GM18861 (cell line): ENCODE results near the gene TMC4.
A peak's percentile ranks its signal among the peaks of the same experiment; 100 is the strongest.
"Not testable (repeated sequence)": the region's sequence is repeated elsewhere in the genome, so short reads cannot be mapped to it uniquely, and the experiment has no call there.

Source experiments
- ATAC-seq: cut with Tn5 transposase; IDR thresholded peaks from one replicate; pipeline ENCODE4 v1.9.1; 2021; ENCODE audit not compliant: unreplicated experiment

The TMC4 gene

DNA sequence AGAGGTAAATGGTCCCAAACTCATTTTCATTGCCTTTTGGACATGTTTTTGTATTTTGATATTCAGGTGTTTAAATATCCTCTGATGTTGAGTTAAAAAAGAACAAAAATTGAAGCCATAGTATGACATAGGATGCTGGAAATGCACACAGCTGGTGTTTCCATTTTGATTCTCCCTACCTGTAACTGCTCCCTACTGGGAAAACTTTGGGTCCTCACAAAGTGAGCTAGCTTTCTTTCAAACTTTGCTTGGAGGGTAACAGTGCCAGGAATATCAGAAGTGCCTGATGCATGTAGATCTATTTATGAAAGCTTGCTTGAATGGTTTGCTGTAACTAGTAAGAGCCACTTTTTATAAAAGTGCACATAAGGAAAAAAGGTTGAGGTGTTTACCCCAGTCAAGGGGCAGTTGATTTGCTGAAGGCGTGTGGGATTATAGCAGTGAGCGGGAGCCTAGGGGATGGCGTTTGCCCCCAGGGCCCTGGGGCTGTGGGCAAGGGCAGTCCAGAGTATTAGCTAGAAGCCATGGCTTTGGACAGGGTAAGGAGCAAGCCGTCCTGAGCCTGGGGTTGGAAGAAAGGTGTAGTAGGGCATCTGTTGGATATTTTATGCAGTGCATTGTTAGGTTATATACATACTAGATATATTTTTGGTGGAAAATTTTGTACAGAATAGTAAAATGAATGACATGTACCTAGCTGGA, 32.0 kb upstream of the TMC4 start:
- no peak for ATAC-seq

DNA sequence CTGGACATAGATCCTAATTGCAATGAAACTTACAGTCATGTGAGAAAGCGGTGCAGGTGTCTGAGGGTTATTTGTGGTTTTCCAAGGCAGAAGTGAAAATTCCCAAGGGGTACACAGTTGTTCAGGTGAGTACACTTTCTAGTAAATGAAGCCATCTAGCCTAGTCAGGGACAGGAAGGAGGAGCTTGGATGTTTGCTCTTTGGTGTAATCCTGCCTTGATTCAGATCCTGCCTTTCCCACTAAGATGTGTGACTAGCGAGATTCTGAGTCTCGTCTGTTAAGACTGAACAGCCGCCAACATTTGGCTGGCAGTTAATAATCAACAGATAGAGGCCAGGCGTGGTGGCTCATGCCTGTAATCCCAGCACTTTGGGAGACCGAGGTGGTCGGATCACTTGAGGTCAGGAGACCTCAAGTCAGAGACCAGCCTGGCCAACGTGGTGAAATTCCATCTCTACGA, 30.2 kb upstream of the TMC4 start:
- ATAC-seq = no peak

DNA sequence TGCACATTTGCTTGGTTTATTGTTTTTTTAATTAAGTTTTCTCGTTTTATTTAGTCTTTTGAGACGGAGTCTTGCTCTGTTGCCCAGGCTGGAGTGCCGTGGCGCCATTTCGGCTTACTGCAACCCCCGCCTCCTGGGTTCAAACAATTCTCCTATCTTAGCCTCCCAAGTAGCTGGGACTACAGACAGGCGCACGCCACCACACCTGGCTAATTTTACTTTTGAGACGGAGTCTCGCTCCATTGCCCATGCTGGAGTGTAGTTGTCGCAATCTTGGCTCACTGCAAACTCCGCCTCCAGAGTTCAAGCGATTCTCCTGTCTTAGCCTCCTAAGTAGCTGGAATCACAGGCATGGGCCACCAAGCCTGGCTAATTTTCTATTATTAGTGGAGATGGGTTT, 29.0 kb upstream of the TMC4 start:
- no peak for ATAC-seq

DNA sequence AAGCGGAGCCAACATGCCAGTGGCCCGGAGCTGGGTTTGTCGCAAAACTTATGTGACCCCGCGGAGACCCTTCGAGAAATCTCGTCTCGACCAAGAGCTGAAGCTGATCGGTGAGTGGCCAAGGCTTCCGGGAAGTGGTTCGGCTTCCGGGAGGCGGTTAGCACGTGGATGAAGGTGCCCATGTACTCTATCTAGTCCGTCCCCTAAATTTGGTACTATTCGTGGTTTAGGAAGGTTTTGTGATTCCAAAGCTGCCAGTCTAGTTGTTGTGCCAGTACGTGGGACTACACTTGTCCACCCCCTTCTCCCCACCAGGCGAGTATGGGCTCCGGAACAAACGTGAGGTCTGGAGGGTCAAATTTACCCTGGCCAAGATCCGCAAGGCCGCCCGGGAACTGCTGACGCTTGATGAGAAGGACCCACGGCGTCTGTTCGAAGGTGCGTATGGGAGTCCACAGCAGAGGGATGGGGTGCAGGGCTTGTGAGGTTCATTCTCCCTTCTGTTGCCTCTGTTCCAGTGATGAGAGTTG, 28.3 kb upstream of the TMC4 start:
- no peak for ATAC-seq

DNA sequence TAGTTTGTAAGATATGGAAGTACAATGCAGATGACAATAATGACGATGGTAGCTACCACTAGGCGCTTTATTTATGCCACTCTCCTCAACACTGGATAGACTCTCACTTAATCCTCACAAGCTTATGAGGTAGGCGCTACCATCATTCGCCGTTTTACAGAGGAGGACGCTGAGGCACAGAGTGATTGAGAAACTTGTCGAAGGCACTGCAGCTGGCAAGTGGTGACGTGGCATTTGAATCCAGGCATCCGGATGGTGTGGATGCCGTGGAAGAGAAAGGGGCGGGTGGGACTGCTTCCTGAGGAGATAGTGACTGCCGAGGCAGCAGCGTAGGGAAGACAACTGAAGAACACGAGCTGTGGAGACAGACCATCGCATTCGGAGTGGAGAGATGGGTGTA, 26.4 kb upstream of the TMC4 start:
- no peak for ATAC-seq

DNA sequence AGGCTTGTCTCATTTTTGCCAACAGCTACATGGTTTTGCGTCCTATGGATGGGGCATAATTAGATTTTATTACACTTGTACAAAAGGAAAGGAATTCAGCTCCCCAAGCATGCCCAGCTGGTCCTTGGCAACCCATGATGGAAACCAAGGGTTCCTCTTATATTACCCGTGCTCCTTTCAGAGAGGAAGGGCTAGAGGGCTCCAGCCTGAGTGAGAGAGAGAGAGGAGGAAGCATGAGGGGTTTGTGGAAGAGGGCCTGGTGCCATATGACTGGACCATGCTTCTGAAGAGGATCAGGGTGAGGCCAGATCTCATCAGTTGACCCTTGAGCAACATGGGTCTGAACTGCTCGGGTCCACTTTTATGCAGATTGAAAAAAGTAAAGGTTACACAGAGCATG, 24.2 kb upstream of the TMC4 start:
- ATAC-seq = no peak

DNA sequence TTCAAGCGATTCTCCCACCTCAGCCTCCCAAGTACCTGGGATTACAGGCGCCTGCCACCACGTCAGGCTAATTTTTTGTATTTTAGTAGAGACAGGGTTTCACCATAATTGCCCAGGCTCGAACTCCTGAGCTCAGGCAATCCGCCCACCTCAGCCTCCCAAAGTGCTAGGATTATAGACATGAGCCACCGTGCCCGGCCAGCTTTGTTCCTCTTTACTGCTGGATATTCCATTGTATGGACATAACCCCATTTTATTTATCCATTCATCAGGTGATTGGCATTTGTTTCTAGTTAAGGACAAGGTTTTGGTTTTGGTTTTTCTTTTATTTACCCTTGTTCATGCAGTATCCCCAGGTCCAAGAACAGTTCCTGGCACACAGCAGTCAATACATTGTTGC, 23.6 kb upstream of the TMC4 start:
- ATAC-seq = no peak

DNA sequence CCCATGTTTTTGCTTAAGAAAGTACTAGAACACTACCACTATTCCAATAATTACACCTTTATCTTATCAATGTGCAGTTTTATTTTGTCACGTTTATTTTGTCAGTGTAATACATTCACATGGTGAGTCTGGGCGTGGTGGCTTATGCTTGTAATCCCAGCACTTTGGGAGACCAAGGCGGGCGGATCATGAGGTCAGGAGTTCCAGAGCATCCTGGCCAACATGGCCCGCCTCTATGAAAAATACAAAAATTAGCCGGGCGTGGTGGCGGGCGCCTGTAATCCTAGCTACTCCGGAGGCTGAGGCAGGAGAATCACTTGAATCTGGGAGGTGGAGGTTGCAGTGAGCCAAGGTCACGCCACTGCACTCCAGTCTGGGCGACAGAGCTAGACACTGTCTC, 21.5 kb upstream of the TMC4 start:
- not testable (repeated sequence) for ATAC-seq

DNA sequence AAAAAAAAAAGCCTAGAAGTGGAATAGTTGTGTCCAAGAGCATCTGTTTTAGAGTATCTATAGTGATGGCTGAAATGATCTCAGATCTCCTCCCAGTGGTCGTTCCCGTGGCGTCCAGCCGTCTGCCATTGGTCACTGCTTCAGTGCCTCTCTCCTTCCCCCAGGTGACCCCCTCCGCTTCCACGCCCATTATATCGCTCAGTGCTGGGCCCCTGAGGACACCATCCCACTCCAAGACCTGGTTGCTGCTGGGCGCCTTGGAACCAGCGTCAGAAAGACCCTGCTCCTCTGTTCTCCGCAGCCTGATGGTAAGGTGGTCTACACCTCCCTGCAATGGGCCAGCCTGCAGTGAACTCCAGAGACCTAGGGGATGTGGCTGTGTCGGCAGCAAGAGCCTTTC, 20.1 kb upstream of the TMC4 start:
- no peak for ATAC-seq

DNA sequence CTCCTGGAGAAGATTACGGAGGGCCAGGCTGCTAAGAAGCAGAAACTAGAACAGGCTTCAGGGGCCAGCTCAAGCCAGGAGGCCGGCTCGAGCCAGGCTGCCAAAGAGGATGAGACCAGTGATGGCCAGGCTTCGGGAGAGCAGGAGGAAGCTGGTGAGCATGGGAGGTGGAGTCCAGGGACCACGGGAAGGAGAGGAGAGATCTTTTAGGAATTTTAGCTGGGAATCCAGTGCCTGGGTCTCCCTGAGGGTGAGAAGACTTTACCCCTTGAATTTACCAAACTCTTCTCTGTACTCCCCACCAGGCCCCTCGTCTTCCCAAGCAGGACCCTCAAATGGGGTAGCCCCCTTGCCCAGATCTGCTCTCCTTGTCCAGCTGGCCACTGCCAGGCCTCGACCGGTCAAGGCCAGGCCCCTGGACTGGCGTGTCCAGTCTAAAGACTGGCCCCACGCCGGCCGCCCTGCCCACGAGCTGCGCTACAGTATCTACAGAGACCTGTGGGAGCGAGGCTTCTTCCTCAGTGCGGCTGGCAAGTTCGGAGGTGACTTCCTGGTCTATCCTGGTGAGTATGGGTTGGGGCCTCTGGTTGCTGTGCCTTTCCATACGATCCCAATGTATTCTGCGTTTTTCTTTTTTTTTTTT, 19.0 kb upstream of the TMC4 start:
- ATAC-seq = no peak

DNA sequence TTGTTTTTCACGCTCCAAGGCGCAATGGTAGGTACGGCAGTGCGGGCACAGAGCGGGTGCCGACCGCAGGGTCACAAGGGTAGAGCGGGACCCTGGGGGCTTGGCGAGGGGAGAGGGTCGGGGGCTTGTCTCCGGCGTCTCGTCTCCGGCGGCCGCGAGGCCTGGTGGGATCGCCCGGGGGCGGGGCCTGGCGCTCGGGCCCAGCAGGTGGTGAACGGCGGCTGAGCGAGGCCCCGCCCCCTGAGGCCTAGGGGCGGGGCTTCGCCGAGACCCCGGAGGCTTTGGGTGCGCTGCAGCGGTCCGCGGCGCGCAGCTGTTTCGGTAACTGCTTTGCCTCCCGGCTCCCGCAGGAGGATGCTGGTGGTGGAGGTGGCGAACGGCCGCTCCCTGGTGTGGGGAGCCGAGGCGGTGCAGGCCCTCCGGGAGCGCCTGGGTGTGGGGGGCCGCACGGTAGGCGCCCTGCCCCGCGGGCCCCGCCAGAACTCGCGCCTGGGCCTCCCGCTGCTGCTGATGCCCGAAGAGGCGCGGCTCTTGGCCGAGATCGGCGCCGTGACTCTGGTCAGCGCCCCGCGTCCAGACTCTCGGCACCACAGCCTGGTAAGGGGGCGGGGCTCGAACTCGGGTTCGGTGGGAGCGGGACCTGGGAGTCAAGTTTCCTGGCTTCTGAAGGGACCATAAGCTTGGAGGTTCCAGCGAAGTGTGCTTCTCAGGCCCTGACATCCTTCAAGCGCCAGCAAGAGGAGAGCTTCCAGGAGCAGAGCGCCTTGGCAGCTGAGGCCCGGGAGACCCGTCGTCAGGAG, 18.3 kb upstream of the TMC4 start, which contains the start of gene TSEN34:
TSEN34 (plus strand) TSS at position 298 of the 800 bp plus-strand sequence; CDS start at position 355, 57 bp downstream.
- ATAC-seq = peak; percentile 20

DNA sequence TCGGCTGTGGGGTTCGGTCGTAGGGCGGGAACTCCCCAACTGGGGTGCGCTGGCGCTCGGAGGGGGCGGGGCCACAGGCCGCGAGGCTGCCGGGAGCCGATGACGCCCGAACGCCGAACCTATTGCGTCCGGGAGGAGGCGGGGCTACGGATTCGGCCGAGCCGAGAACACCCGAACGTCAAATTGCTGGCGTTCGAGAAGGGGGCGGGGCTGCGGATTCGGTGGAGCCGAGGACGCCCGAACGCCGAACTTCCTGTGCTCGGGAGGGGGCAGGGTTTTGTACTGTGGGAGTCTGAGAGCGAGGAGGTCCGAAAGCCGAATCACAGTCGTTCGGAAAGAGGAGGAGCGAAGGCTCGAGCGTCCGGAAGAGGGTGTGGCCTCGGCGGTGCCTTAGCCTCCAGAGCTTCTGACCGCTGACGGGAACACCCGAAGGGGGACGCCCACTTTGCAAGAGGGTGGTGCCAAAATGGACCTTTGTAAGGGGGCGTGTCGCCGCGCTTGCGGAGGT, 17.6 kb upstream of the TMC4 start:
- ATAC-seq = peak; percentile 37

DNA sequence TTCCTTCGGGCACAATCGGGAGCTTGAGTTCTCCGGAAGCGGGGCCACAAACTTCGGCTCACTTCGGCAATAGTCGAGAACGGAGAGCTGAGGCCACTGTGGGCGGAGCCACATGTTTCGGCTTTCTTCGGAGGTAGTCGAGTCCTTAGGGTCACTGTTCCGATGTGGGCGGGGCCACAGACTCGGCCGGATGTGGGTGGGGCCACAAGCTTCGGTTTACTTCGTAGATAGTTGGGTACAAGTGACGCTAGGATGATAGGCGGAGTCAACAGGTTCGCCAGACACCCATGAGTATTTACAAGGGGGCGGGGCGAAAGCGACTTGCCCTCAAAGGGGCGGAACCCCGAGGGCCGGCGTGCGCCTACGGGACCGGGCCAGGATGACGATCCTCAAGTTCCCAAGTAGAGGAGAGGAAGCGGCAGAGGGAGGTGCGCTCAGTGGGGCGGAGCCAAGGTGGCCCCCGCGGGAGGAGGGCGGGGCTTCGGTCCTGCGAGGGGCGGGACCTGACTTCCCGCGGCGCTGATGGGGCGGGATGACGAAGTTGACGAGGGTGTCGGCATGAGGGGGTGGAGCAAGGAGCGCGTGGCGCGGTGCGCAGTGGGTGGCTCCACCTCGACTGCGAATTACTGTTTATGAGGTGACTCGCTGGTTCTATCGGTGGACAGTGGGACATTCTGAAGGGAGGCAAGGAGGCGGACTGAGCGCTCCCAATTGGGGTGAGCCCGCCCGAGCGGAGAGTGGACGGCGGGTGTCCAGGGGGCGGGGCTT, 17.0 kb upstream of the TMC4 start:
- ATAC-seq = peak; percentile 39

DNA sequence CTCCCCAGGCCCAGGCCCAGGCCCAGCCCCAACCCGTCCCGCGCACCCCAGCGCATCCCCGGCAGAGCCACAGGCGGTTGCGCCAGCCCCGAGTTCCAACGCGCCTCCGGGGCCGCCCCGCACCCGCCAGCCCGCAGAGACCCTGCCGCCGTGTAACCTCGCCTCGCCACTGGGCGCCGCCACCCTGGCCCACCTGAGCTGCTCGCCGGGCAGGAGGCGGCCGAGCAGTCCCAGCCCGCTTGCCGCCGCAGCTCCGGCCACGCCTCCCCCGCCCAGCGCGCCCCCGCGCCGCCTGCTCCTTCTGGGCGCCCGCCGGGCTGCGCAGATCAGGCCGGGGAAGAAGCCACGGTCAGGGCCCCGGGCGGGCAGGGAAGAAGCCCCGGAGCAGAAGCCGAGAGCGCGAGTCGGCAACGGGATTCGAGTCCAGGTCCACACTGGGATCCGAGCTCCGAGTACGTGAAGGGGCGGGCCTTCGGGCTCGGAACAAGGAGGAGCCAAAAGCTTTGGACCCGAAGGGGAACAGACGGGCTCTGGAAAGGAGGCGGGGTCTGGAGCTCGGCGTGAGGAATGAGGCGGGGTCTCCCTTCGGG, 16.3 kb upstream of the TMC4 start, which contains the start of gene MBOAT7:
MBOAT7 (minus strand) TSS at position 436 of the 590 bp plus-strand sequence. CDS start 1,072 bp downstream, outside the sequence.
- peak; percentile 18 for ATAC-seq

DNA sequence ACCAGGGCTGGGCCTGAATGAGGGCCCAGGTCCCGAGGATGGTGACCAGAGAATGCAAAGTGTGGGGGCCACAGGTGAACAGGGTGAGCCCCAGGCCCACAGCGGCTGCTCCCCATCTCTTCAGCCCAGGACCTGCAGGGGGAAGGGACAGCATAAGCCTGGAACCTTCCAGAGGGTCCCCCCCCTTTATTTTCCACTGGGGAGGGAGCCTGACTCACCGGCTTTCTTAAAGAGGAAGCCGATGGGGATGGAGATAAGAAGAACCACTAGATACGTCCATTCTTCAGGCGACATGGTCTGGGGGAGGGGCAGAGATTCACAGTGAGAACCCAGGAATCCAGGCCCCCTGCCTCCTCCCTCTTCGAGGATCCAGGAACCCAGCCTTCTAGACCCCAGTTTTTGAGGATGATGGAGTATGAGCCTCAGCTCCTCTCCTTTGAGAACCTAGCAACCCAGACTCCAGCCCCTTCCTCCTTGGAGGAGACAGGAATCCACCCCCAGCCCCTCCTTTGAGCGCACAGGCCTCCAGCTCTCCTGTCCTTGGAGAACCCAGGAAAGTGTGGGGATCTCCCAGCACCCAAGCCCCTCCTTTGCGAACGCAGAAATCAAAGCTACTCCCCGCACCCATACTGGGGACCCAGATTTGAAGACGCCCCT, 15.4 kb upstream of the TMC4 start:
- no peak for ATAC-seq

DNA sequence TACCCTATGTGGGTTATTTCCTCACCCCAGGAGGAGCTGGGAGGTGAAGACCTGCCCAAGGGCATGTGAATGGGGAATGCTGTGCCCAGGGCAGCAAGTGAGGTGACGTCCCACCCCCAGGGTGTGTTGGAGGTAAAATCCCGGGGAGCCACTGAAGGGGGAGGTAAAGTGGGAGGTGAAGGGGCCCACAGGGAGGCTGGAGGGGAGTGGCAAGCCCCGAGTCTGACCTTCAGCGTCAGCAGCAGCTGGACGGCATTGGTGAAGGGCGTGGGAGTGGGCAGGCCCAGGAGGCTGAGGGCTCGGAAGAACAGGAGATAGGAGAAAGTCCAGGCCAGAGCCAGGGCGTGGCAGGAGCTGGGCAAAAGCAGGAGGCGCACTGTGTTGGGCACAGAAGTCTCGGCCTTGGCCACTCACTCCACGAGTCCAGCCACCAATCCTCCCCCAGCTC, 14.0 kb upstream of the TMC4 start:
- ATAC-seq = no peak

DNA sequence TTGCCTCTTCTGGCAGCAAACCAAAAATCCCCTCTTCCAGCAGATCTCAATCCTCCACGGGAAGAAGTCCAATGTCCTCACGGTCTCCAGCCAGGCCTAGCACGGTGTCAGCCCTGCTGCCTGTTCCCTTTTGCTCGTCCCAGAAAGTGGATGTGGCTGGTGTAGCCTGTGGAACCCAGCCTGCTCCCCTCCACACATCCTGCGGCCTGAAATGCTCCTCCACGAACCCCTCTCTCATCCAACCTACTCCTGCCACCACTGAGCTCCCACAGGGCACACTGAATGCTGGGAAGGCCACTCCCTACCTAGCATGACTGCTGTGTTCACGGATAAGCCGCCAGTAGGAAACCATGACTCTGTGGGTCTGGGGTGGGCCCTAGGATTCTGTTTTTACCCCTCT, 13.4 kb upstream of the TMC4 start:
- no peak for ATAC-seq

DNA sequence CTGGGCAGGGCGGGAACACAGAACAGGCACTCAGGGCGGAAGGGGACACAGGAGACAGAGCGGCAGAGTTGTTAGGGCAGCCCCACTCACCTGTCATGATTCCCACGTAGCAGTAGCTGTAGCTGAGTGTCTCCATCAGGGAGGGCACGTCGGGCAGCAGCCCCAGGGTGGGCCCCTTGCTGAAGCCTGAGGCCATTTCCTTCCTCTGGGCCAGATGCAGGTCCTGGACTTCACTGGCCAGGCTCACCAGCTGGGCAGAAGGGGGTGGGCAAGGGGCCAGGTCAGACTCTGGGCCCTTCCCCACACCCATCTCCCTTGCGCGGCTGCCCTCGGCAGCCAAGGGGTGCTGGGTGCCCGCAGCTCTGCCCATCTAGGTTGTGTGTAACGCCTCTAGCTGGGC, 10.5 kb upstream of the TMC4 start:
- ATAC-seq = no peak

DNA sequence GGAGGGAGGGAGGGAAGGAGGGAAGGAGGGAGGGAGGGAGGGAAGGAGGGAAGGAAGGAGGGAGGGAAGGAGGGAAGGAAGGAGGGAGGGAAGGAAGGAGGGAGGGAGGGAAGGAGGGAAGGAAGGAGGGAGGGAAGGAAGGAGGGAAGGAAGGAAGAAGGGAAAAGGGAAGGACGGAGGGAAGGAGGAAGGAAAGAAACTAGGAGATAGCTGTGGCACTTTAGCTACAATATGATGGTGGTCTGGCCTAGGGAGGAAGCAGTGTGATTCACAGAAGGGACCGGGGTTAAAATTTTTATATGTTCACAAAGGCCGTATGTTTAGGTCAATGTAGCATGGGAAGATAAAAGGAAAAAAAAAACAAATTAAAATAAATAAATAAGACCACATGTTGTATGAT, 8.9 kb upstream of the TMC4 start:
- not testable (repeated sequence) for ATAC-seq

DNA sequence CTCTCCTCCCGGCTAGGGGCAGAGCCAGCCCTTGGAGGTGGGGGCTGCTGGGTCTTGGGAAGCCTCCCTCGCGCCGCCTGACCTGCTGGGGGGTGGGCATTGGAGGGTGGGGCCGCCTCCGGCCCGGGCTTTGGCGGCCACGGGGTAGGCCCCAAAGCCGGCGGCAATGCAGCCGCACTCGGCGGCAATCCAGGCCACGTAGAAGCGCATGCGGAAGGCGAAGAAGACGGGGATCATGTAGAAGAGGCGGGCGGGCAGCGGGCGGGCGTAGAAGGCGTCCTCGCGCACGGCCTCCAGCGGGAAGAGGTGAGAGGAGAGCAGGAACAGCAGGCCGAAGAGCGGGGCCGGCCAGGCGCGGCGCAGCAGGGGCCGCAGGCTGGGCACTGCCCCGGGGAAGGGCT, 7.7 kb upstream of the TMC4 start:
- ATAC-seq = no peak
